GM12875 (cell line): Measurements from ENCODE around the gene RPAP2.
"Not testable (repeated sequence)": the region's sequence is repeated elsewhere in the genome, so short reads cannot be mapped to it uniquely, and the experiment has no call there.

Source experiments
- H3K4me3 ChIP-seq: one replicate; pipeline ENCODE4 v1.5.1; 2011; ENCODE audit warnings: low read depth, low read length, control low read depth
- TF ChIP-seq, protein P1 (sequence below): IDR thresholded peaks from 2 replicates; pipeline ENCODE4 v1.5.1; 2011; ENCODE audit warnings: low read depth, mild to moderate bottlenecking, control low read depth, inconsistent platforms, low read length, moderate library complexity, borderline replicate concordance; ENCODE audit not compliant: insufficient read depth

The RPAP2 gene

DNA sequence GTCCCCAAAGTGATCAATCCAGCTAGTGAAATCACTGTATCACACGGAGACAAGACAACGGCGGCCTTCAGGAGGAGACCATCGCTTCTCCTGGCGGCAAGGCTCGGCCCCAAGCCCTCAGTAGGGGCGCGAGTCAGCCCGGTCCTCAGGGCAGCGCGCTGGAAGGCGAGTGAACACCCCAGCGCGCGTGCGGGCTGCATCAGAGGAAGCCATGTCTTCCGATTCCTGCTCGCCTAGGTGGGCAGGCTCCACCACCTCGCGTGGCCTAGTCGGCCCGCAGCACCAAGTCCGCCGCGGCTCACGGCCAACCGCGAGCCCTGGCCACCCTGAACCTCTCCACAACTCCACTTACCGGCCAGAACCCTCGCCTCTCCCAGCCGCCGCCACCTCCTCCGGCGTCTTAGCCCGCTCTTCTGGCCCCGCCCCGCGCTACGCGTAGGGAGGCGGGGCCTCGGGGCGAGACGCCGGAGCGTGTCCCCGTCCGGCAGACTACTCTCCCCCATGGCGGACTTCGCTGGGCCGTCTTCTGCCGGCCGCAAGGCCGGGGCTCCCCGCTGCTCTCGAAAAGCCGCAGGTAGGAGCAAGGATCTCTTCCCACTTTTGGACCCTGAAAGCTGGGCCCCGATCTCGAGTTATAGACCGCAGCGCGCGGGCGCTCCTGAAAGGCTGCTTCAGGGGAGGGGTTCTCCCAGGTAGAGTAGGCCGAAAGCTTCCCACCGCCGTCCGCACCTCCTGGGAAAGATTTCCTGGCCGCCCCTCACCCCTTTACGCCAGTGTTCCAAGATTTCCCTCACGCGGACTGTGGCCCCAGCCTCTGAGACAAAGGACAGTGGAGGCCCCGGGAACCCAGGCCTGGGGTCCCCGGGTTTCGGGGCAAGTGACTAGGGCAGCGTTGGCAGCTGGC is at the start of gene RPAP2, which contains the start of gene GLMN:
Gene RPAP2 (plus strand): TSS at position 487 of the 904 bp plus-strand sequence. CDS start 15 bp downstream, at position 502.
Gene GLMN (minus strand): TSS at position 415 of the 904 bp plus-strand sequence. CDS start 988 bp downstream, outside the sequence.
- TF ChIP-seq, protein P1, sequence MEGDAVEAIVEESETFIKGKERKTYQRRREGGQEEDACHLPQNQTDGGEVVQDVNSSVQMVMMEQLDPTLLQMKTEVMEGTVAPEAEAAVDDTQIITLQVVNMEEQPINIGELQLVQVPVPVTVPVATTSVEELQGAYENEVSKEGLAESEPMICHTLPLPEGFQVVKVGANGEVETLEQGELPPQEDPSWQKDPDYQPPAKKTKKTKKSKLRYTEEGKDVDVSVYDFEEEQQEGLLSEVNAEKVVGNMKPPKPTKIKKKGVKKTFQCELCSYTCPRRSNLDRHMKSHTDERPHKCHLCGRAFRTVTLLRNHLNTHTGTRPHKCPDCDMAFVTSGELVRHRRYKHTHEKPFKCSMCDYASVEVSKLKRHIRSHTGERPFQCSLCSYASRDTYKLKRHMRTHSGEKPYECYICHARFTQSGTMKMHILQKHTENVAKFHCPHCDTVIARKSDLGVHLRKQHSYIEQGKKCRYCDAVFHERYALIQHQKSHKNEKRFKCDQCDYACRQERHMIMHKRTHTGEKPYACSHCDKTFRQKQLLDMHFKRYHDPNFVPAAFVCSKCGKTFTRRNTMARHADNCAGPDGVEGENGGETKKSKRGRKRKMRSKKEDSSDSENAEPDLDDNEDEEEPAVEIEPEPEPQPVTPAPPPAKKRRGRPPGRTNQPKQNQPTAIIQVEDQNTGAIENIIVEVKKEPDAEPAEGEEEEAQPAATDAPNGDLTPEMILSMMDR: peak; percentile 27; the same call in 1 of the 2 replicates
- H3K4me3 ChIP-seq: peak within 1 kb of the TSS; percentile 98

- not testable (repeated sequence) for H3K4me3 ChIP-seq
Observed at GRCh38 chr1:92254714-92255113, 44.1 kb upstream of the RPAP2 start.

- no peak overlapping the region for H3K4me3 ChIP-seq
- TF ChIP-seq, protein P1: no peak
Observed at GRCh38 chr1:92259350-92259749, 39.5 kb upstream of the RPAP2 start.

DNA sequence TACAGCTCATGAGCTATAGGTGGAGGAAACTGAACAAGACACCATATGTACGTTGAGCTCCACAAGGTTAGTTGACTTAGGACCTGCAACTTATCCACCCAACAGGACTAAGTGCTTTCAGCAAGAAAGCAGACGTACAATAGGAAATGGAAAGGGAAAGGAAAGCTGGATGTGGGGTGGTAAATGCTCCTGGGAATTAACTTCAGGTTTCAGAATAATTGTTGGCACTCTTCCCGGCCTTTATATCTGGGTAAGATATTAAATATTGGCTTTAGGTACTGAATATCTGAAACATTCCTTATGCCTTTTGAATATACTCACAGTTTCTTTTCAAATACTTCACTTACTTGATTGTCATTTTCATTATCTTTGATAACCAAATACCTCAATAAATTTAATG is 36.3 kb upstream of the RPAP2 start:
- H3K4me3 ChIP-seq: no peak overlapping the region
- TF ChIP-seq, protein P1: no peak

DNA sequence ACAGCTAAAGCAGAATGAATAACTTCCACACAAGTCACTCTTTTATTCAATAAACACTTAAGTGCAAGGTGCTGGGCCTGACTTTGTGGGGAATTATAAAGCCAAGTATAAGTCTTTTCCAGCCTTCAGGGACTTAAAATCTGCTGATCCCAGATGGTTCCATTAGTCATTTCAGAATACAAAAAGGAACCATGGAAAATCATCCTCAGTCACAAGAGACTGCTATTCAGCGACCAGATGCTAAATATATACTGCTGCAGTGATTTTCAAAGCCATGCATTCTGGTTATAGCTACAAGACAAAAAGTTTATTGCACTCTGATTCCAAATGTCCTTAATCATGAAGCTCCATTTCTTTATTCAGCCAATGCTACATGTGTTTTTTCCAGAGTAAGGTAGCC is 25.8 kb upstream of the RPAP2 start:
- TF ChIP-seq, protein P1: no peak

DNA sequence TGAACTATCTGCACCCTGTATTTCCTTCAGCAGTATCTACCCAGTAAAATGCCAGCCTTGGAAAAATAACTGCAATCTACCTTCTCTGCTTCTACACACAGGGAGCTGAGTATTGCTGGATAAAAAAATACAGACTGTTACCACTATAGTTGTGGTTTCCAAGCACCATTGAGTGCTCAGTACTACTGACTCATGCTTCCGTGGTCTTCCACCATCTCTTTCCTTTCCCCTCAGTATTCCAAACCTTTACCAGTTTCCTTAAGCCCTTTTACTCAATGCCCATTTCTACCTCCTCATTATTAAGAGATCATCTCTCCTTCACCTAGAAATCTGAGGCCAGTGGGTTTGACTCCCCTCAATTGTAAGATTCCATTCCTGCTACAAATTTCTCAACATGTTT is 23.9 kb upstream of the RPAP2 start:
- TF ChIP-seq, protein P1: no peak
- no peak overlapping the region for H3K4me3 ChIP-seq

More for the DNA sequence above, 25.8 kb upstream of the RPAP2 start:
- H3K4me3 ChIP-seq: no peak overlapping the region

GRCh38 chr1:92276082-92276481 is 22.8 kb upstream of the RPAP2 start:
- TF ChIP-seq, protein P1: no peak
- no peak overlapping the region for H3K4me3 ChIP-seq
